Measurements from ENCODE around the gene TMEM132D. TPM values are rescaled to one million over a fixed set of nuclear protein-coding genes. Genes with fewer than 3 reads are reported as not detected.

The TMEM132D gene
- total and polyA plus RNA-seq, 2 experiments from 2014 or later, result 2.0 to 2.4 TPM

GRCh38 chr12:129494260-129494659 lies 409.6 kb downstream of the TMEM132D start:
- DNase-seq (ENCODE audit: low spot score), result no peak
- no peaks in the 10 kb centered on the region for H3K9me2 ChIP-seq (replicated peaks; ENCODE audit: insufficient read depth)
- H3K9me3 ChIP-seq (ENCODE audit: low read depth), result no peaks in the 10 kb centered on the region
- 70% methylated on average over 2 of the region's 2 CpGs for WGBS (ENCODE audit: low lambda C conversion rate, missing lambda C conversion rate)
- no peaks in the 10 kb centered on the region for H3K27me3 ChIP-seq
- no peaks in the 10 kb centered on the region for H3K36me3 ChIP-seq (replicated peaks; ENCODE audit: insufficient read depth, low read depth)
- H3K27ac ChIP-seq, result no peak overlapping the region
- H2AFZ ChIP-seq, result no peak overlapping the region
- H3K79me2 ChIP-seq, result no peaks in the 10 kb centered on the region
- H4K20me1 ChIP-seq (ENCODE audit: insufficient read depth, poor library complexity, severe bottlenecking), result no peaks in the 10 kb centered on the region
- H3K4me2 ChIP-seq, result no peak overlapping the region
- H3K4me1 ChIP-seq (ENCODE audit: insufficient read depth), result no peaks in the 10 kb centered on the region
- TF ChIP-seq EZH2phosphoT487 (IDR thresholded peaks at IDR 0.05; ENCODE audit: low read depth, severe bottlenecking, unreplicated experiment) (no peak), EZH2 (IDR thresholded peaks at IDR 0.05; ENCODE audit: borderline replicate concordance) (no peak), CTCF (IDR thresholded peaks at IDR 0.05; ENCODE audit: poor library complexity) (no peak)
- no peak overlapping the region for H3K4me3 ChIP-seq

- Histone ChIP-seq H3K9me3 (ENCODE audit: low read depth) (no peaks in the 10 kb centered on the region), H3K4me3 (no peak overlapping the region), H3K27me3 (no peaks in the 10 kb centered on the region), H2AFZ (no peak overlapping the region), H3K4me1 (ENCODE audit: insufficient read depth) (no peaks in the 10 kb centered on the region), H3K27ac (no peak overlapping the region), H3K4me2 (no peak overlapping the region), H3K36me3 (replicated peaks; ENCODE audit: insufficient read depth, low read depth) (no peaks in the 10 kb centered on the region), H4K20me1 (ENCODE audit: insufficient read depth, poor library complexity, severe bottlenecking) (no peaks in the 10 kb centered on the region), H3K79me2 (no peaks in the 10 kb centered on the region), H3K9me2 (replicated peaks; ENCODE audit: insufficient read depth) (no peaks in the 10 kb centered on the region)
- no peak for DNase-seq (ENCODE audit: low spot score)
- TF ChIP-seq CTCF (IDR thresholded peaks at IDR 0.05; ENCODE audit: poor library complexity) (no peak), EZH2 (IDR thresholded peaks at IDR 0.05; ENCODE audit: borderline replicate concordance) (no peak), EZH2phosphoT487 (IDR thresholded peaks at IDR 0.05; ENCODE audit: low read depth, severe bottlenecking, unreplicated experiment) (no peak)
- 96% methylated on average over 1 of the region's 1 CpG for WGBS (ENCODE audit: low lambda C conversion rate, missing lambda C conversion rate)
Observed at GRCh38 chr12:129489100-129489676, 414.6 kb downstream of the TMEM132D start.

DNA sequence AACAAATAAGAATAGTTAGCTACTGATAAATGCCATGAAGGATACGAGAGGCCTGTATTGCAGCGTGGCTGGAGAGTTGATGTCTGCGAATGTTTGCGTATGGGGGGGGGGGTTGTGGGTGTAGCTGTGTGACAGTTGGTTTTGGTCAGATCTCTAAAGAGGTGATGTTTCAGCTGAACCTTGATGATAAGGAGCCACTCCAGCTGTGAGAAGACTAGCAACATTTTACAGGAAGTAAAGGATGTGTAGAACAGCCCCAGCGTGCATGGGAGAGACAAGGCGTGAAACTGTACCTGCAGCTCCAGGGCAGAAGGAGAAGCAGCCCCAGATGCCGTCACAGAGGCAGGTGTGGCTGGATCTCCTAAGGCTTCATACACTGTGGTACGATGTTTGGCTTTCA lies 416.9 kb downstream of the TMEM132D start:
- H3K9me2 ChIP-seq (replicated peaks; ENCODE audit: insufficient read depth), result no peaks in the 10 kb centered on the region
- WGBS (ENCODE audit: low lambda C conversion rate, missing lambda C conversion rate), result 85% methylated on average over 8 of the region's 8 CpGs
- DNase-seq (ENCODE audit: low spot score), result no peak
- H4K20me1 ChIP-seq (ENCODE audit: insufficient read depth, poor library complexity, severe bottlenecking), result no peaks in the 10 kb centered on the region
- no peak overlapping the region for H3K27ac ChIP-seq
- no peak overlapping the region for H3K4me2 ChIP-seq
- H3K27me3 ChIP-seq, result no peaks in the 10 kb centered on the region
- H2AFZ ChIP-seq, result no peak overlapping the region
- no peaks in the 10 kb centered on the region for H3K9me3 ChIP-seq (ENCODE audit: low read depth)
- H3K4me3 ChIP-seq, result no peak overlapping the region
- H3K79me2 ChIP-seq, result no peaks in the 10 kb centered on the region
- TF ChIP-seq EZH2phosphoT487 (IDR thresholded peaks at IDR 0.05; ENCODE audit: low read depth, severe bottlenecking, unreplicated experiment) (no peak), CTCF (IDR thresholded peaks at IDR 0.05; ENCODE audit: poor library complexity) (no peak), EZH2 (IDR thresholded peaks at IDR 0.05; ENCODE audit: borderline replicate concordance) (no peak)
- H3K36me3 ChIP-seq (replicated peaks; ENCODE audit: insufficient read depth, low read depth), result no peaks in the 10 kb centered on the region
- no peaks in the 10 kb centered on the region for H3K4me1 ChIP-seq (ENCODE audit: insufficient read depth)
